HG03135 (cell line): ENCODE measurements around the gene MBD1.
"Not testable (repeated sequence)": the region's sequence is repeated elsewhere in the genome, so short reads cannot be mapped to it uniquely, and the experiment has no call there.

ENCODE experiments used
- ATAC-seq: cut with Tn5 transposase; IDR thresholded peaks from one replicate; pipeline ENCODE4 v1.9.1; 2021; ENCODE audit warnings: mild to moderate bottlenecking, moderate library complexity; ENCODE audit not compliant: unreplicated experiment

Gene MBD1

DNA sequence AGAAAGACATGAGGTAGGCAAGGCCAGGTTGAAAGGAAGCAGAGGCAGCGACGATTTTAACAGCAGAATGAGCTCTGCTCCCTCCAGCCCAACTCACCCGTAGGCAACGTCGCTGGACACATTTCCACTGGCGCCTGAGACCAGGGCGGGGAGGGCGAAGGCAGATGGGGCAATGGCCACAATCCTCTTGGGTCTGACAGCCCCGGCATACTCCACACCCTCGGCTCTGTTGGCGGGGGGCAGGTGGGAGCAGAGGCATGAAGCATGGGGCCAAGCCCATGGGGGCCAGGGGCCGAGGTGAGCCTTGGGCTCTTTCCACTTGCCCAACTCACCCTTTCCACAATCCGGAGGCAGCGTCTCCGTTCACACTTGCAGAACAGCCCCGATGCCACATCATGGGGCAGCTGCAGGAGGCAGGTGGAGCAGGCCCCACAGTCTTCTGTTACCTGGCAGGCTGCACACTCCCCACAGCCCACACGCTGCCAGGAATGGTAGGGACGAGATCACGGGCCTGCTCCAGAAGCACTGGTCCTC, 5.8 kb downstream of the MBD1 start:
- no peak for ATAC-seq

- ATAC-seq: no peak
Measured at GRCh38 chr18:50274941-50275340, 6.4 kb downstream of the MBD1 start.

DNA sequence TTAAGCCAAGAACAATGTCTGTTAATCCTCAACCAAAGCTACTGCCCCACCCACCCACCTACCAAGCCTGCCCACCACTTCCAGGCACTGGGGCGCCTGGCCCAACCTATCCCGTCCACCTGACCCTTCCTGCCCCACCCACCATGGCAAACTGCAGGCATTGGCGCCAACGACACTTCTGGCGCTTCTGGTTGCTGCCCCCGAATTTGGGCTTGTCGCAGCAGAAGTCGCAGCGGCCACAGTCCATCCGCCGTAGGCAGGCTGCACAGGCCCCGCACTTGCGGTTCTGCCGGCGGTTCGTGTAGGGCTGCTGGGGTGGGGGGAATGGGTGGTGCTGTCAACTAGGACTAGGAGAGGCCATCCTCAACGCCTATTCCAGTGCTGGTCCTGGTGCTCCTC, 7.3 kb downstream of the MBD1 start:
- ATAC-seq: no peak

- ATAC-seq: no peak
Measured at GRCh38 chr18:50273203-50274043, 7.9 kb downstream of the MBD1 start.

DNA sequence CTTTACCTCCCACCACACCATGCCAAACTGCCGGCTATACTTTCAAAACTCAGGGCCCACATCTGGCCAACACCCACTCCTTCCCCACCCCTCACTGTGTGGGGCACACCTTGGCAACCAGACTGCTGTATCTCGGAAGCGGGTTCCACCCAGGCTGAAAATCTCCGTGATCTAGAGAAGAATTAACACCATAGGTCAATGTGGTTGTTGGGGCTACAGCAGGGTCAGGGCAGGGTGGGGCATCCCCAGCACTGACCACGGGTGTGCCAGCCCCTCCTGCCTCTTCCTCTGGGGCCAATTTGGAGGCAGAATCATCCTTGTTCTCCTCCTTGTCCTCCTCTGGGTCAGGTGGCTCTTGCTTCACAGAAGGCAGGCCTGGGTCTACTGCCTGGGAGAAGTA, 8.8 kb downstream of the MBD1 start:
- ATAC-seq: no peak

- ATAC-seq: peak; percentile 64
Measured at GRCh38 chr18:50268022-50268747, 13.1 kb downstream of the MBD1 start.

- peak; percentile 83 for ATAC-seq
Measured at GRCh38 chr18:50266248-50266704, 15.0 kb downstream of the MBD1 start, which contains the start of gene CFAP53. Gene CFAP53, minus strand, starts transcription at chr18:50266495. Its CDS starts 91 bp downstream, at chr18:50266404.

- ATAC-seq: no peak
Measured at GRCh38 chr18:50262977-50263376, 18.3 kb downstream of the MBD1 start.

DNA sequence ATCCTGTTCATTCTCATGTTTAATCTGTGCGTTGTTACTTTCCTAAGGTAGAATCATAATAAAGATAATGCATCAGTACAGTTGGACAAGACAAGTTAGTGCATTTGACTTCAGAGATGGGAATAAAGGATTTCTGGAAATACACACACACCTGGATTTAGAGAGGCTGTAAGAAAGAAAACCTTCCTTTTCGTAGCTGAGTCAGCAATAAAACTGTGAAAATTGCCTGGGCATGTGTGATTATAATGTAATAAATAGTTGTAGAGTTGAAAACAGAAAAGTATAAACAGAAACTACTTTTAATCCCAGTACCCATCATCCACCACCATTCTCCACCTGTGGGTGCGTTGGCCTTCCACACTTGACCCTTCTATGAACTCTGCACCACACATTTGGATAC, 30.4 kb downstream of the MBD1 start:
- ATAC-seq: no peak

GRCh38 chr18:50249576-50249975, 31.7 kb downstream of the MBD1 start:
- no peak for ATAC-seq

DNA sequence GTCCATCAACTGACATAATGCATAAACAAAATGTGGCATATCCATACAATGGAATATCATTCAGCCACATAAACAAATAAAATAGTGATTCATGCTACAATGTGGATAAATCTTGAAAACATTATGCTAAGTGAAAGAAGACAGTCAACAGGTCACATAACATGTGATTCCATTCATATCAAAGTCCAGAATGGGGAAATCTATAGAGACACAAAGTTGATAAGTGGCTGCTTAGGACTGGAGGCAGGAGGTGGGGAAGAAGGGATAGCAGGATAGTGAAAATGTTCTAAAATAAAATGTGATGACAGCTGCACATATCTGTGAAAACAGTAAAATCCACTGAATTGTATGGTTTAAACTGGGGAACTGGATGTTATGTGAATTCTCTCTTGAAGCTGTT, 33.8 kb downstream of the MBD1 start:
- no peak for ATAC-seq

DNA sequence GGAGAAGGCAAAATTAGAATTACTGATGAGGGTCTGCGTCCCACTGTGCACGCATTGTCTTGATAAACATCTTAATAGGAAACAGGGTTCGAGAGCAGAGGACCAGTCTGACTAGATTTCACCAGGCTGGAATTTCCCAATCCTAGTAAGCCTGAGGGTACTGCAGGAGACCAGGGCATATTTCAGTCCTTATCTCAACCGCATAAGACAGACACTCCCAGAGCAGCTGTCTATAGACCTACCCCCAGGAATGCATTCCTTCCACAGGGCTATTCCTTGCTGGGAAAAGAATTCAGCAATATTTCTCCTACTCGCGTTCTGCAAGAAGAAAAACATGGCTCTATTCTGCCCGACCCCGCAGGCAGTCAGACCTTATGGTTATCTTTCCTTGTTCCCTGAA, 39.6 kb downstream of the MBD1 start:
- ATAC-seq: not testable (repeated sequence)

DNA sequence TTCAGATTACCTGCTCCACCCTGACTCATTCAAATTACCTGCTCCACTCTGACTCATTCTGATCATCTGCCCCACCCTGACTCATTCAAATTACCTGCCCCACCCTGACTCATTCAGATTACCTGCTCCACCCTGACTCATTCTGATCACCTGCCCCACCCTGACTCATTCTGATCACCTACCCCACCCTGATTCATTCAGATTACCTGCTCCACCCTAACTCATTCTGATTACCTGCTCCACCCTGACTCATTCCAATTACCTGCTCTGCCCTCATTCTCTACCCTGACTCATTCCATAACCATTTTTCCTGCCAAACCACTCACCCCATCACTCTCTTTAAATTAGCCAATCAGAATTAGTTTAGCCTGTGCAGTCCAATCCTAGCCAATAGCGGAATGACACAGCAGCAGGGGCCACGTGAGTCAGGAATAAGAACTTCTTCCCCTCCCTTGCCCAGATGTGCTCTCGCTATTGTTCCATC, 41.2 kb downstream of the MBD1 start:
- no peak for ATAC-seq

DNA sequence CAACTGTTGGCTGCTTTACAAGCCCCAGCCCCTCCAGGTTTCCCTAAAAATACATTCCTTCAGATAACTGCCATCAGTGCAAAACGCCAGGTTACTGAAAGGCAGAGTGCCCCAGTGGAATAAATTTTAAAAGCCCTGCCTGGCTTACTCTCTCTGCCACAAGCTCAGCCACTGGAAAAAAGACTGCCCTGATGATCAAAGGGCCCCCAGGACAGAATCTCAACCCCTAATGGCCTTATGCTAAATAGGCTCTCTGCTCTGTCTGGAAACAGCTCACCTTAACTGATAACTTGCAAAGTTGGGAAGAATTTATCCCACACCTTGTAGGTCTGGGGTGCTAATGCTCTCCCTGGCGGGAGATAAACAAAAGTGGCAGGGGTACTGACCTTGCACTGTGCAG, 48.9 kb downstream of the MBD1 start:
- ATAC-seq: no peak

GRCh38 chr18:50231621-50232020, 49.7 kb downstream of the MBD1 start:
- ATAC-seq: no peak

DNA sequence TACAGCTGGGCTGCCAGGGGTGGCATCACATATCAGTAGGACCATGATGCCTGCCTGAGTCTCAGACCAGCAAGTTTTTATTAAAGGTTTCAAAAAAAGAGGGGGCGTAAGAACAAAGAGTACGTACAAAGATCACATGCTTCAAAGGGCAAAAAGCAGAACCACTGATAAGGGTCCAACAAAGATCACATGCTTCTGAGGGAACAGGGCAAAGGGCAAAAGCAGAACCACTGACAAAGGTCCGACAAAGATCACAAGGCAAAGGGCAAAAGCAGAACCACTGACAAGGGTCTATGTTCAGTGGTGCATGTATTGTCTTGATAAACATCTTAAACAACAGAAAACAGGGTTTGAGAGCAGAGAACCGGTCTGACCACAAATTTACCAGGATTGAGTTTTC, 61.1 kb downstream of the MBD1 start:
- ATAC-seq: not testable (repeated sequence)
